ENCODE measurements around the gene KLHL17. TPM values are rescaled to one million over a fixed set of nuclear protein-coding genes. Genes with fewer than 3 reads are reported as not detected.
A peak's percentile ranks its signal among the peaks of the same experiment; 100 is the strongest.

Gene KLHL17
- total and polyA plus RNA-seq, 9 of the 15 experiments (the other 6 are each of a cell fraction or from before 2014, with no cell fraction given): 0.14 to 84.8 (median 13.0) TPM

DNA sequence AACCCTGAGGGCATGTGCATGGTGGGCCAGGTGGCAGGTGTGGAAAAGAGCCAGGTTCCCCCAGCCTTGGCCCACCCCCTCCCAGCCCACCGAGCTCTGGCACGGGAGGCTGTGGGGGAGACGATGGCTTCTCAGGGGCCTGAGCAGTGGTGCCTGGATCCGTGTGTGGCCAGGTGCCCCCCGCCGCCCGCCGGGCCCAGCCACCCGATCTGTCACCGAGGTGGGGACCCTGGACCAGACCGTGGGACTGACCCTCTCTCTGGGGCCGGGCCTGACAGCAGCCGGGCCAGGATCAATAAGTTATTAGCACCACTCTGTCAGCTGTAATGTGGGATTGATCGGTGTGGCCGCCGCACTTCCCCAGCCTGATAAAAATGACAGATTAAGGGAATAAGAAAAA lies 22.9 kb upstream of the KLHL17 start:
- Histone ChIP-seq H4K20me1 (replicated peaks; ENCODE audit: control insufficient read depth, insufficient read depth, low read length) (peaks cover 14% of the 10 kb centered on the region), H3K36me3 (ENCODE audit: control insufficient read depth, insufficient read depth, low read length) (no peaks in the 10 kb centered on the region), H3K9me3 (replicated peaks; ENCODE audit: control insufficient read depth, insufficient read depth, low read depth, low read length) (no peaks in the 10 kb centered on the region), H3K79me2 (ENCODE audit: control insufficient read depth, insufficient read depth, low read length) (no peaks in the 10 kb centered on the region), H3K9ac (ENCODE audit: insufficient read depth in 1 of 2, low read depth in 2 of 2, low read length in 2 of 2) (no peak overlapping the region), H3K4me2 (ENCODE audit: insufficient read depth, low read length) (no peak overlapping the region), H3K4me1 (replicated peaks in 1 of 2; ENCODE audit: control insufficient read depth in 2 of 2, insufficient read depth in 2 of 2, low read length in 2 of 2) (peaks cover 21 to 88% of the 10 kb centered on the region in 2 experiments), H2AFZ (ENCODE audit: low read depth, low read length) (no peak overlapping the region), H3K27ac (ENCODE audit: extremely low read depth, low read depth, low read length) (no peak overlapping the region), H3K27me3 (ENCODE audit: control insufficient read depth in 2 of 2, insufficient read depth in 2 of 2, low read length in 2 of 2) (peaks cover 11 to 31% of the 10 kb centered on the region in 2 experiments; a peak in 4 of 5 replicates), H3K9me1 (ENCODE audit: control insufficient read depth, insufficient read depth, low read length) (no peaks in the 10 kb centered on the region), H3K4me3 (no peak overlapping the region)
- FAIRE-seq (no peak), ATAC-seq (no peak), DNase-seq (ENCODE audit: extremely low read depth in 1 of 4, low spot score in 3 of 4) (no peak)
- ChIA-PET CTCF (ENCODE audit: low intra/inter-chr PET ratio) (no interaction called here), POLR2A (interaction anchor here (1.0 to 1.7 kb wide), 4 partner anchors 18 to 29 kb away, joined by 3 to 7 read pairs (median 4); partner anchors contain the start of gene PLEKHN1)
- intact Hi-C loops (cut with micrococcal nuclease) (no loop called here), in situ Hi-C loops (cut with MboI) (no loop called here)
- no TSS peak for BruUV-seq (replicated peaks)
- 52% methylated on average over 9 of the region's 16 CpGs for WGBS (ENCODE audit: insufficient coverage, low coverage, missing lambda C conversion rate)
- TF ChIP-seq EP300 (IDR thresholded peaks at IDR 0.05; ENCODE audit: low read length) (no peak), PCBP1 (IDR thresholded peaks at IDR 0.05; ENCODE audit: low read depth, low read length, poor library complexity, severe bottlenecking) (peak; percentile 9), NR4A1 (CRISPR knock-in tag; IDR thresholded peaks at IDR 0.05) (no peak), NR4A1 (tag; IDR thresholded peaks at IDR 0.05) (no peak)

DNA sequence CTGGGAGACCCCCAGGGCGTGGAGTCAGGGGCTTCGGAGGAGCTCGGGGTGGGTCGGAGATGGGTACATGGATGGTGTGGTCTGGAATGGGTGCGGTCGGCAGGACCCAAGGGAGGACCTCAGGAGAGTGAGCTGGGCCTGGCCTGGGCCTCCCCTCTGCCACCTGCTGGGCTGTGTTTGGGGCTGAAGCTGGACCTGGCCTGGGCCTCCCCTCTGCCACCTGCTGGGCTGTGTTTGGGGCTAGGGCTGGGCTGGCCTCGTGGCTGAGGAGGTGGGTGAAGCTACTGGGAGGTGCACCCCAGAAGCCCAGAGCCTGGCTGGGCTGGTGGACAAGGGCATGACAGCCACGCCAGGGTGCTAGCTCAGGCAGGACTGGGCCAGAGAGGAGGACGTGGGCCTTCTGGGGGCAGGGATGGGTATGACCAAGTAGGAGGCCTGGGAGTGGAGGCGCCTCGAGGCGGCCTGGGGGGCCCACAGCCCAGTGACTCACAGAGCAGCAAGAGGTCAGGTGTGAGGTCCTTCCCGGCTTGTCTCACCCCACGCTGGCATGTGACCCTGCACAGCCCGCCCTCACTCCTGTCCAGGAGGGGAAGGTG lies 22.2 kb upstream of the KLHL17 start:
- H3K9ac ChIP-seq (ENCODE audit: insufficient read depth in 1 of 2, low read depth in 2 of 2, low read length in 2 of 2): peak overlapping the region in 1 of 2 experiments; percentile 67; a peak in 2 of 4 replicates
- in situ Hi-C loops (cut with MboI): no loop called here
- H3K36me3 ChIP-seq (ENCODE audit: control insufficient read depth, insufficient read depth, low read length): no peaks in the 10 kb centered on the region
- DNase-seq (ENCODE audit: extremely low read depth in 1 of 4, low spot score in 3 of 4) (peak; percentile 58 to 63 (median 61)), ATAC-seq (peak; percentile 51), FAIRE-seq (peak; percentile 85)
- no peak overlapping the region for H2AFZ ChIP-seq (ENCODE audit: low read depth, low read length)
- H3K4me1 ChIP-seq (replicated peaks in 1 of 2; ENCODE audit: control insufficient read depth in 2 of 2, insufficient read depth in 2 of 2, low read length in 2 of 2): peaks cover 28 to 88% of the 10 kb centered on the region in 2 experiments
- intact Hi-C loops (cut with micrococcal nuclease): no loop called here
- 39% methylated on average over 15 of the region's 15 CpGs for WGBS (ENCODE audit: insufficient coverage, low coverage, missing lambda C conversion rate)
- H3K9me3 ChIP-seq (replicated peaks; ENCODE audit: control insufficient read depth, insufficient read depth, low read depth, low read length): no peaks in the 10 kb centered on the region
- H3K79me2 ChIP-seq (ENCODE audit: control insufficient read depth, insufficient read depth, low read length): no peaks in the 10 kb centered on the region
- H3K27ac ChIP-seq (ENCODE audit: extremely low read depth, low read depth, low read length): no peak overlapping the region
- no peak overlapping the region for H3K4me2 ChIP-seq (ENCODE audit: insufficient read depth, low read length)
- peaks cover 11 to 24% of the 10 kb centered on the region in 2 experiments; a peak in 4 of 5 replicates for H3K27me3 ChIP-seq (ENCODE audit: control insufficient read depth in 2 of 2, insufficient read depth in 2 of 2, low read length in 2 of 2)
- ChIA-PET POLR2A (interaction anchor here (0.5 to 1.7 kb wide), 10 partner anchors 8 to 252 kb away, joined by 3 to 7 read pairs (median 4); partner anchors contain the start of gene PLEKHN1), CTCF (ENCODE audit: low intra/inter-chr PET ratio) (interaction anchor here (0.7 to 1.5 kb wide), 3 partner anchors 32 to 49 kb away, joined by 3 to 12 read pairs (median 3); no protein-coding TSS in a partner anchor)
- peaks cover 20% of the 10 kb centered on the region; the same call in 1 of the 2 replicates for H4K20me1 ChIP-seq (replicated peaks; ENCODE audit: control insufficient read depth, insufficient read depth, low read length)
- H3K4me3 ChIP-seq: no peak overlapping the region
- H3K9me1 ChIP-seq (ENCODE audit: control insufficient read depth, insufficient read depth, low read length): no peaks in the 10 kb centered on the region
- no TSS peak for BruUV-seq (replicated peaks)
- TF ChIP-seq CC2D1A (IDR thresholded peaks at IDR 0.05): 0 out of 2 replicates have a peak, but pooled peaks have one; percentile 24
- TF ChIP-seq, protein P1, sequence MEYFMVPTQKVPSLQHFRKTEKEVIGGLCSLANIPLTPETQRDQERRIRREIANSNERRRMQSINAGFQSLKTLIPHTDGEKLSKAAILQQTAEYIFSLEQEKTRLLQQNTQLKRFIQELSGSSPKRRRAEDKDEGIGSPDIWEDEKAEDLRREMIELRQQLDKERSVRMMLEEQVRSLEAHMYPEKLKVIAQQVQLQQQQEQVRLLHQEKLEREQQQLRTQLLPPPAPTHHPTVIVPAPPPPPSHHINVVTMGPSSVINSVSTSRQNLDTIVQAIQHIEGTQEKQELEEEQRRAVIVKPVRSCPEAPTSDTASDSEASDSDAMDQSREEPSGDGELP (CRISPR knock-in tag; IDR thresholded peaks at IDR 0.05; ENCODE audit: borderline replicate concordance): peak; percentile 70; the same call in 1 of the 2 replicates
- TF ChIP-seq, protein P2, sequence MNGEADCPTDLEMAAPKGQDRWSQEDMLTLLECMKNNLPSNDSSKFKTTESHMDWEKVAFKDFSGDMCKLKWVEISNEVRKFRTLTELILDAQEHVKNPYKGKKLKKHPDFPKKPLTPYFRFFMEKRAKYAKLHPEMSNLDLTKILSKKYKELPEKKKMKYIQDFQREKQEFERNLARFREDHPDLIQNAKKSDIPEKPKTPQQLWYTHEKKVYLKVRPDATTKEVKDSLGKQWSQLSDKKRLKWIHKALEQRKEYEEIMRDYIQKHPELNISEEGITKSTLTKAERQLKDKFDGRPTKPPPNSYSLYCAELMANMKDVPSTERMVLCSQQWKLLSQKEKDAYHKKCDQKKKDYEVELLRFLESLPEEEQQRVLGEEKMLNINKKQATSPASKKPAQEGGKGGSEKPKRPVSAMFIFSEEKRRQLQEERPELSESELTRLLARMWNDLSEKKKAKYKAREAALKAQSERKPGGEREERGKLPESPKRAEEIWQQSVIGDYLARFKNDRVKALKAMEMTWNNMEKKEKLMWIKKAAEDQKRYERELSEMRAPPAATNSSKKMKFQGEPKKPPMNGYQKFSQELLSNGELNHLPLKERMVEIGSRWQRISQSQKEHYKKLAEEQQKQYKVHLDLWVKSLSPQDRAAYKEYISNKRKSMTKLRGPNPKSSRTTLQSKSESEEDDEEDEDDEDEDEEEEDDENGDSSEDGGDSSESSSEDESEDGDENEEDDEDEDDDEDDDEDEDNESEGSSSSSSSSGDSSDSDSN (IDR thresholded peaks at IDR 0.05; ENCODE audit: borderline replicate concordance in 1 of 2, low read depth in 2 of 2, low read length in 2 of 2): peak in 1 of 2 experiments; percentile 16; a peak in 1 of 4 replicates
- no peak for TF ChIP-seq NR2C2 (CRISPR knock-in tag; IDR thresholded peaks at IDR 0.05)
- no peak for TF ChIP-seq NR2C2 (tag; IDR thresholded peaks at IDR 0.05)
- peak; percentile 74 for TF ChIP-seq L3MBTL2 (IDR thresholded peaks at IDR 0.05)
- TF ChIP-seq RAD21 (CRISPR knock-in tag; conservative IDR thresholded peaks at IDR 0.05 in 1 of 2, IDR thresholded peaks at IDR 0.05 in 1 of 2): peak; percentile 58 to 82
